Measurements from ENCODE around the gene MAGED1.

- no peak for TF ChIP-seq CTCF (IDR thresholded peaks at IDR 0.05; ENCODE audit: control extremely low read depth in 1 of 3, insufficient read depth in 1 of 3, low read depth in 1 of 3, low read length in 3 of 3)
- no peak for TF ChIP-seq CTBP2 (IDR thresholded peaks at IDR 0.05; ENCODE audit: borderline replicate concordance, insufficient read depth, insufficient read length, low read length)
- TF ChIP-seq SP2 (IDR thresholded peaks at IDR 0.05; ENCODE audit: low read length), result no peak
- TF ChIP-seq EZH2 (IDR thresholded peaks at IDR 0.05; ENCODE audit: low read depth, low read length, severe bottlenecking), result no peak
Measured at GRCh38 chrX:51870354-51870753, 23.1 kb upstream of the MAGED1 start.

Measured in H1 (cell line).